ENCODE measurements around the gene NOP53.
"Not testable (repeated sequence)": the region's sequence is repeated elsewhere in the genome, so short reads cannot be mapped to it uniquely, and the experiment has no call there.

Gene NOP53

DNA sequence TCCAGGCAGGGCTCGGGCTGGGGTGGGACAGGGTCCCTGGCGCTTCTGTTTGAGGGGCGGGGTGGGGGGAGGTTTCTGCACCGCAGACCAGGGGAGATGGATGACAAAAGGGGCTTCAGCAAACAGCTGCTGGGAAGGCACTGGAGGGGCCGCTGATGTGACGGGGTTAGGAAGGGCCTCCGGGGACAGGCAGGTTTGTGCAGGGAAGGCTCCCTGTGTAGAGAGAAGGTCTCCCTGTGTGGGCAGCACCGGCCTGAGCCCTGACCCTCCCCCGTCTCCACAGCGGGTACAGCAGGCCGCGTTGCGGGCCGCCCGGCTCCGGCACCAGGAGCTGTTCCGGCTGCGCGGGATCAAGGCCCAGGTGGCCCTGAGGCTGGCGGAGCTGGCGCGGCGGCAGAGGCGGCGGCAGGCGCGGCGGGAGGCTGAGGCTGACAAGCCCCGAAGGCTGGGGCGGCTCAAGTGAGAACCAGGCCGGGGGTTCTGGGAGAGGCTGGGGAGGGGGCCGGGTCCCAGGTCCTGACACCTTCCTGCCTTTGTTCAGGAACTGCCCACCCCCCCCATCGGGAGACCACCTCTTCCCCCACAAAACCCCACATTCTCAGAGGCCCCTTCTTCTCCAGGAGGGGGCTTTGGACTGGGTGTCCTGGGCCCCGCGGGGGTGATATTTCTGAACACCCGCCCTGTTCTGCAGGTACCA, 9.9 kb downstream of the NOP53 start:
- no peak for DNase-seq

DNA sequence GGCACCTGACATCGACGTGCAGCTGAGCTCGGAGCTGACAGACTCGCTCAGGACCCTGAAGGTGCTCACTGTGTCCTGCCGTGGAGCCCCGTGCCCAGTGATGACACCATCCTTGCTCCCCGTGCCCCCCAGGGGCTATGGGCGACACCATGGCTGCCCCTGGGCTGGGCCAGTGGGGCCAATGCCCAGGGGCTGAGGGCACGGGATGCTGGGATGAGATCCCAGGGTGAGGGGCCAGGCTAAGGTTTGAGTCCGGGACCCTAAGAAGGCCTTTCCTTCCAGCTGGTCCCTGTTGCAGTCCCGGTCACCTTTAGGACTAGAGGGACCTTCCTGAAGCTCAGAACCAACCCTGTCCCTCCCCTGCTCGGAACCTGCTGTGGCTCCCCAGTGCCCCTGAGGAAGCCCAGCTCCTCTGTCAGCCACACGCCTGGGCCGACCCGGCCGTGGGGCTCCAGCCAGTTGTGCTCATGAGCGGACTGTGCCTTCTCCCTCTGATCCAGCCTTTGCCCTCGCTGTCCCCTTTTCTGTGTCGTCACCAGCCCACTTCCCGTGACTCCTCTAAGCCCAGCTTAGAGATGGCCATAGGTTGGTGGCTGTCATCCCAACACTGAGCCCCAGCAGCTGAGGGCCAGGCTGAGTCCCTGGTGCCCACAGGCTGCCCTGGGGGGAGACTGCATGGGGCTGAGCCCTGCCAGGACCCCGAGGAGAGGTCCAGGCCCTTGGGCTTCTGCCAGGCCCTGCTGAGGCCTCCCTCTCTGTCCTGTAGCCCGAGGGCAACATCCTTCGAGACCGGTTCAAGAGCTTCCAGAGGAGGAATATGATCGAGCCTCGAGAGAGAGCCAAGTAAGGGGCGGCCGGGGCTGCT, 10.6 kb downstream of the NOP53 start:
- DNase-seq, result no peak

GRCh38 chr19:47756627-47756929, 11.2 kb downstream of the NOP53 start:
- DNase-seq, result no peak

GRCh38 chr19:47756953-47757608, 11.7 kb downstream of the NOP53 start:
- no peak for DNase-seq

DNA sequence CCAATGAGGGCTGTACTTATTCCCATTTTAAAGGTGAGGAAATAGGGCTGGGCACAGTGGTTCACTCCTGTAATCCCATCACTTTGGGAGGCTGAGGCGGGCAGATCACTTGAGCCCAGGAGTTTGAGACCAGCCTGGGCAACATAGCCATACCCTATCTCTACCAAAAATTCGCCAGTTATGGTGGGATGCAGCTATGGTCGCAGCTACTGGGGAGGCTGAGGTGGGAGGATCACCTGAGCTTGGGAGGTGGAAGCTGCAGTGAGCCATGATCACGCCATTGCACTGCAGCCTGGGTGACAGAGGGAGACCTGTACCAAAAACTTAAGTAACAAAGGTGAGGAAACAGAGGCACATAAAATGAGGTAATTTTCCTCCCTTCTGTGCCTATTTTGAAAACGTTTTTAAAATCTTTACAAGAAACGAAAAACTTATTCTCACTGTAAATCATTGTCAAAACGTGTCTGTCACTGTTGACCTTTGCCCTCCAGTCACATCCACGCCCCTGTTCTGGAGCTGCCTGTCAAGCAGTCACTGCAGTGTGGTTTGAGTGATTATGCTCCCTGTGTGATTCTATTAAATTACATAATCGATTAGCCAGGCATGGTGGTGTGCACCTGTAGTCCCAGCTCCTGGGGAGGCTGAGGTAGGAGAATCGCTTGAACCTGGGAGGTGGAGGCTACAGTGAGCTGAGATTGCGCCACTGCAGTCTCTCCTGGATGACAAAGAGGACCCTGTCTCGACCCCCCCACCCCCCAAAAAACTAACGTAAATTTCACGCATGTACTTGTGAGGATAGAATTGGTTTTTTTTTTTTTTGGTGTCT, 12.5 kb downstream of the NOP53 start:
- no peak for DNase-seq

DNA sequence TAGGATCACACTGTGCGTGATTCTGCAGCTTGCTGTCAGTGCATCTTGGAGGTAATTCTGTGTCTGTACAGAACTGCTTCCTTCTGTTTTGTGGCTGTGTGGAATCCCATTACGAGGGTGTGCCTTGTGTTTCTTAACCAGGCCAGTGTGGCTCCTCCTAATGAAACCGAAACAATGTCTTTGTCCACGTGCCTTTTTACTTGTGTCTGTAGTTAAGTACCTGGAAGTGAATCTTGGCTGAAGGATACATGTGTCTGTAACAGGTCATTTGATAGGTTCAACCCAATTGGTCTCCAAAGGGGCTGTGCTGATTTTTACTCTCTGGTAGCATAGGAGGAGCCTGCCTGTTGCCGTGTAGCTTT, 13.1 kb downstream of the NOP53 start:
- no peak for DNase-seq

DNA sequence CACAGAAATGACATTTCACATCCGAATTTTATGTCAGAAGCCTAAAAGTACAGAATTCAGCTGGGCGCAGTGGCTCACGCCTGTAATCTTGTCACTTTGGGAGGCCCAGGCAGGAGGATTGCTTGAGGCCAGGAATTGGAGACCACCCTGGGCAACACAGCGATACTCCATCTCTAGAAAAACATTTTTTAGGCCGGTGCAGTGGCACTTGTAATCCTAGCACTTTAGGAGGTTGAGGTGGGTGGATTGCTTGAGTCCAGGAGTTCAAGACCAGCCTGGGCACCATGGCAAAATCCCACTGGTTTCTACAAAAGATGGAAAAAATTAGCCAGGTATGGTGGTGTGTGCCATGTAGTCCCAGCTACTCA, 15.3 kb downstream of the NOP53 start:
- no peak for DNase-seq

GRCh38 chr19:47761566-47761965, 16.2 kb downstream of the NOP53 start:
- DNase-seq, result no peak

DNA sequence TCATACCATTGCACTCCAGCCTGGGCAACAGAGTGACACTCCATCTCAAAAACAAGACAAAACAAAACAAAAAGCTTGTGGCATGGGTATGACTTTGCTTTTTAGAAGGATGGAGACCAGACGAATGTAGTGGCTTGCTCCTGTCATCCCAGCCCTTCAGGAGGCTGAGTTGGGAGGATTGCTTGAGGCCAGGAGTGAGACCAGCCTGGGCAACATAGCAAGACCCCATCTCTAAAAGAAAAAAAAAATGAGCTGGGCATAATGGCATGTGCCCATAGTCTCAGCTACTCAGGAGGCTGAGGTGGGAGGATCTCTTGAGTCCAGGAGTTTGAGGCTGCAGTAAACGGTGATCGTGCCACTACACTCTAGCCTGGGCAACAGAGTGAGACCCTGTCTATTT, 16.8 kb downstream of the NOP53 start:
- no peak for DNase-seq

DNA sequence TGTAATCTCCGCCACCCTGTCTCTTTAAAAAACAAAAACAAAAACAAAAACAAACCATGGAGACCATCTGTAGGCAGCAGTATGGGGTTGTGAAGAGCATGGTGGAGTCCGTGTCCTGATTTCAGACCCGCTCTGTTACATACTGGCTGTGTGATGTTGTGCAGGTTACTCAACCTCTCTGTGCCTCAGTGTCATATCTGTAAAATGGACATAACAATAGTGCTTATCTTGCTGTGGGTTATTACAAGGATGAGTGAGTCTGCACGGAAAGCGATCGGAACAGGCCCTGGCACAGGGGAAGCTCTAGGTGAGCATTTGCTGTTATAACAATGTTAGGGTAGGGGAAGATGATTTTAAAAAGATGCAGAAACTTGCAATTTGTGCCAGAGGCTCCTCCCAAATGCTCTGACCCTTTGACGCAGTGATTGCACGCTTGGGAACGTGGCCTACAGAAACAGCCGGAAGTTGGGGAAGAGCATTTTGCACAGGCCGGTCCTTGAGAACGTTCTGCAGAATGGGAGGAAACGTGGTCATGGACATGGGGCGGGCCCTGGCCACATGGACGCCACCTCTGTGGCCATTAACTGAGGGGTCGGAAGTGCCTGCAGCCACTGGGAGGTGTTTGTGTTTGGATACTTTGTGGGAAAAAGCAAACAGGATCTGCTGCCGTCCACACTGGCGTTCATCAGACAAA, 17.4 kb downstream of the NOP53 start:
- no peak for DNase-seq

DNA sequence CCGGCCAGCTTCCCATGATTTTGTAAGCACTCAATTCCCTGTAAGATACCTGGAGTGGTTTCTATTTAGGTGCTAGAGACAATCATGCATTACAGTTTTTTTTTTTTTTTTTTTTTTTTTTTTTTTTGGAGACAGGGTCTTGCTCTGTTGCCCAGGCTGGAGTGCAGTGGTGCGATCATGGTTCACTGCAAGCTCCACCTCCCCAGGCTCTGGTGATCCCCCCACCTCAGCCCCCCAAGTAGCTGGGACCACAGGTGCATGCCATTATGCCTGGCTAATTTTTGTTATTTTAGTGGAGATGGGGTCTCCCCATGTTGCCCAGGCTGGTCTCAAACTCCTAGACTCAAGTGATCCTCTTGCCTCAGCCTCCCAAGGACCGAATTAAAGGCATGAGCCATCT, 19.4 kb downstream of the NOP53 start:
- DNase-seq, result not testable (repeated sequence)

DNA sequence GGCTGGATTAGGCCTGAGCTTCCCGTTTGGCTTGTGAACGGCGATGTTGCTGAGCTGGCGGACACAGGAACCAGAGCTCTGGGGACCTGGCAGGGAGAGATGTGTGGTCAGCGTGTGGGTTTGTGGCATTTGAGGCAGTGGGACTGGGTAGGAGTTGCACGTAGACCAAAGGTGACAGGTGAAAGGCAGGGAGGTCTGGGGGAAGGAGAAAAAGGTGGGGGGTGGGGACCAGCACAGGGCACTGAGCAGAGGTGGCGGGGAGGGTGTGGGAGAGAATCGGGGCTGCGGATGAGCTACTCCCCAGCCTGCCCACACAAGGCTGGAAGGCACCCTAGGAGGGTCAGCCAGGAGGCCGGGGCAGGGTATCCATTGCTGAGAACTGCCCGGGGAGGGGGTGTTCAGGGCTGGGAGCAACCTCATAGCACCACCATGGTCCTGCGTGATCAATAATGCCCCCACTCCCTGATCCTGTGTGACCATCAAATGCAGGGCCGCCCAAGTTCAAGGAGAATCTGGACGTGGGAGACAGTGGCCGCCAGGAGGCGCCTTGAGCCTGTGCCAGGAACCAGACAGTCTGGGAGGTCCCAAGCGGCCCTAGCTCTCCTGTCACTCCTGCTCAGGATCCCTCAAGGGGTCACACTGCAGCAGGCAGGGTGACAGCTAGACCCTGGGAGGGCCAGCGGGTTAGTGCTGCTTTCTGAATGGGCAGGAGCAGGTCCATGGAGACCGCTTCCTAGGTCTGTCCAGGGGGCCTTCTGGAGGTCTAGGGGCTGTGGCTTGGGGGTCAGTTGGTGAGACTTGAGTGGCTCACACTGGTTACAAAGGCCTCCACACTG, 20.4 kb downstream of the NOP53 start:
- DNase-seq, result peak; percentile 78

- DNase-seq, result no peak
Observed at GRCh38 chr19:47766359-47766620, 20.9 kb downstream of the NOP53 start.

DNA sequence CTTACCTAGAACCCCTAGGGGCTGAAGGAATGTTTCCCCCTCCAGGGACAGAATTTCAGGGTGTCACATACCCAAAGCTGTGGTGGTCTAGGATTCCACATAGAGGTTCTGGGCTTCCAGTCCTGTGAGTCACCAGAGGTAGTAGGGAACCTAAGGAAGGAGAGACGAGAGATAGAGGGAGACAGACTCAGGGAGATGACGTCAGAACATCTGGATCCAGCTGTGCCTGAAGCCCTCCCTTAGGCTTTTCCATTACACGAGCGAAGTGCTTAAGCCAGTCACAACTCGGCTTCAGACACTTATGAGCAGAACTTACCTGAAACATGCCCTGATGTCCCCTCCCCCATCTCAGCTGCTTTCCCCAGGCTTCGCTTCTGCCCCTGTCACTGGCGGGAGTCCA, 21.3 kb downstream of the NOP53 start:
- no peak for DNase-seq

GRCh38 chr19:47767349-47767748, 22.0 kb downstream of the NOP53 start:
- no peak for DNase-seq

- no peak for DNase-seq
Observed at GRCh38 chr19:47768604-47769003, 23.3 kb downstream of the NOP53 start.

DNA sequence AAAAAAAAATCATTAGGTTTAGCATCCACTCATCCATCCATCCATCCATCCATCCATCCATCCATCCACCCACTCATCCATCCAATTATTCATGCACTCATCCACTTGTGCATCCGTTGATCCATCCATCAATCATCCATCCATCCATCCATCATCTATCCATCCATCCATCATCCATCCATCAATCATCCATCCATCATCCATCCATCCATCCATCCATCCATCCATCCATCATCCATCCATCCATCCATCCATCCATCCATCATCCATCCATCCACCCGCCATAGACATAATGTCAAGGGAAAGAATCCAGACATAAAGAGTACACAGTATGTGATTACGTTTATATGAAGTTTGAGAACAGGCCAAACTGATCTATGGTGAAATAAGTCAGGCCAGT, 24.2 kb downstream of the NOP53 start:
- DNase-seq, result no peak

- not testable (repeated sequence) for DNase-seq
Observed at GRCh38 chr19:47771291-47771690, 25.9 kb downstream of the NOP53 start.

DNA sequence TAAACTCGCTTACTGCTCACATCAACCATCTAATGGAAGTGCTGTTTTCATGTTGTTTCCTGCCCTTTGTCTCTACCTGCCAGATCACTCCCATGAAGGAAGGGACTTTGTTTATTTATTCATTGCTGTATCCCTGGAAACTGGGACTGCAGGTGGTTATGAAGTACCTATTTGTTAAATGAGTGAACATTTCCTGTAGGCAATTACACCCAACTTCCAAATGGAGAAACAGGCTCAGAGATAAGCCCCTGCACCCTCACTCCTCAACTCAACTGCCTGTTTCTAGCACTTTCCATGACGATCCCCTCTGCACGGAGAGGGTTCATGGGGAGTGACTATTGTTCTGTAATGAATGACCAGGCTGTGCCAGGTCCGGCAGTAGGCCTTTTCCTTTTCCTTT, 31.2 kb downstream of the NOP53 start:
- DNase-seq, result no peak

DNA sequence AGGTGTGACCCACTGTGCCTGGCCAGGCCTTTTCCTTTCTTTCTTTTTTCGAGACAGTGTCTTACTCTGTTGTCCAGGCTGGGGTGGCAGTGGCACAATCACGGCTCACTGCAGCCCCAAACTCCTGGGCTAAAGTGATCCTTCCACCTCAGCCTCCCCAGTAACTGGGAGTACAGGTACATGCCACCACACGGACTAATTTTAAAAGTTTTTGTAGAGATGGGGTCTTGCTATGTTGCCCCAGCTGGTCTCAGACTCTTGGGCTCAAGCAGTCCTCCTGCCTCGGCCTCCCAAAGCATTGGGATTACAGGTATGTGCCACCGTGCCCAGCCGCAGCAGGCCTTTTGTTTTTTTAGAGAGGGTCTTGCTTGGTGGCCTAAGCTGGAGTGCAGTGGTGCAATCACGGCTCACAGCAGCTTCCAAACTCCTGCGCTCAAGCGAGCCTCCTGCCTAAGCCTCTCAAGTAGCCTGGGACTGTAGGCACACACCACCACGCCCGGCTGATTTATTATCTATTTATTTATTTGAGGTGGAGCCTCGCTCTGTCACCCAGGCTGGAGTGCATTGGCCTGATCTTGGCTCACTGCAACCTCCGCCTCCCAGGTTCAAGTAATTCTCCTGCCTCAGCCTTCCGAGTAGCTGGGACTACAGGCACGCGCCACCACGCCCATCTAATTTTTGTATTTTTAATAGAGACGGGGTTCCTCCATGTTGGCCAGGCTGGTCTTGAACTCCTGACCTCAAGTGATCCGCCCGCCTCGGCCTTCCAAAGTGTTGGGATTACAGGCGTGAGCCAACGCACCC, 32.1 kb downstream of the NOP53 start:
- not testable (repeated sequence) for DNase-seq

All from hematopoietic multipotent progenitor cell treated with erythropoietin and hydrocortisone succinate and interleukin-3 and kit ligand, for 6 days (in vitro differentiated cells).